ENCODE results near the gene TMEM215. TPM values are rescaled to one million over a fixed set of nuclear protein-coding genes. Genes with fewer than 3 reads are reported as not detected.

The TMEM215 gene
- polyA plus RNA-seq, 2 of the 4 experiments (the other 2 are of a cell fraction) = 0.03 TPM; not detected in 1

GRCh38 chr9:32735476-32735875, 47.9 kb upstream of the TMEM215 start (continued):
- TF ChIP-seq, protein P1, sequence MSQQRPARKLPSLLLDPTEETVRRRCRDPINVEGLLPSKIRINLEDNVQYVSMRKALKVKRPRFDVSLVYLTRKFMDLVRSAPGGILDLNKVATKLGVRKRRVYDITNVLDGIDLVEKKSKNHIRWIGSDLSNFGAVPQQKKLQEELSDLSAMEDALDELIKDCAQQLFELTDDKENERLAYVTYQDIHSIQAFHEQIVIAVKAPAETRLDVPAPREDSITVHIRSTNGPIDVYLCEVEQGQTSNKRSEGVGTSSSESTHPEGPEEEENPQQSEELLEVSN (IDR thresholded peaks at IDR 0.05; ENCODE audit: borderline replicate concordance, low read depth) = no peak
- TF ChIP-seq MAFK (IDR thresholded peaks at IDR 0.05; ENCODE audit: partially characterized antibody) = no peak
- no peak for TF ChIP-seq JUN (IDR thresholded peaks at IDR 0.05)
- no peak for TF ChIP-seq TP53 (CRISPR knock-in tag; IDR thresholded peaks at IDR 0.05)
- no peak for TF ChIP-seq MYC (IDR thresholded peaks at IDR 0.05; ENCODE audit: borderline replicate concordance, low read length)
- no peak for TF ChIP-seq RCOR1 (IDR thresholded peaks at IDR 0.05; ENCODE audit: low read depth, low read length)

DNA sequence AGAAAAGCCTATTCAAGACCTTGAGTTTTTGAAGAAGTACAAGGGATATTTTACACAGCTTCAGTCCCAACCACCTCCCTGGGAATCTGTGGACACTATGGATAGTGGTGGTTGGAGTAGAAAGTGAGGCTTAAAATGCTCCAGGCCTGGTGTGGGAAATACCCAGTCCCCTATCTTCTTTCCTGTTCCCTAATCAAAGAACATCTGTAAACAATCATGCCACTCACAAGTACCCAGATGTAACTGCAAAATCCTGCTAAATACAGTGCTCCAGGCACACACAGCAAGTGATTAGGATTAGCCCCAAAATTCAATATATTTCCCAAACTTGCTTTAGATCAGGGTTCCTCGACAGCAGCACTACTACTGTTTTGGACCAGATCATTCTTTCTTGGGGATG, 46.0 kb upstream of the TMEM215 start:
- Histone ChIP-seq H3K4me2 (no peak overlapping the region), H3K9me3 (no peaks in the 10 kb centered on the region), H3K4me1 (no peaks in the 10 kb centered on the region), H3K4me3 (no peak overlapping the region), H3K27ac (no peak overlapping the region)
- TF ChIP-seq, protein P2, sequence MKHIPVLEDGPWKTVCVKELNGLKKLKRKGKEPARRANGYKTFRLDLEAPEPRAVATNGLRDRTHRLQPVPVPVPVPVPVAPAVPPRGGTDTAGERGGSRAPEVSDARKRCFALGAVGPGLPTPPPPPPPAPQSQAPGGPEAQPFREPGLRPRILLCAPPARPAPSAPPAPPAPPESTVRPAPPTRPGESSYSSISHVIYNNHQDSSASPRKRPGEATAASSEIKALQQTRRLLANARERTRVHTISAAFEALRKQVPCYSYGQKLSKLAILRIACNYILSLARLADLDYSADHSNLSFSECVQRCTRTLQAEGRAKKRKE (CRISPR knock-in tag; IDR thresholded peaks at IDR 0.05; ENCODE audit: low read depth) = no peak
- TF ChIP-seq, protein P3, sequence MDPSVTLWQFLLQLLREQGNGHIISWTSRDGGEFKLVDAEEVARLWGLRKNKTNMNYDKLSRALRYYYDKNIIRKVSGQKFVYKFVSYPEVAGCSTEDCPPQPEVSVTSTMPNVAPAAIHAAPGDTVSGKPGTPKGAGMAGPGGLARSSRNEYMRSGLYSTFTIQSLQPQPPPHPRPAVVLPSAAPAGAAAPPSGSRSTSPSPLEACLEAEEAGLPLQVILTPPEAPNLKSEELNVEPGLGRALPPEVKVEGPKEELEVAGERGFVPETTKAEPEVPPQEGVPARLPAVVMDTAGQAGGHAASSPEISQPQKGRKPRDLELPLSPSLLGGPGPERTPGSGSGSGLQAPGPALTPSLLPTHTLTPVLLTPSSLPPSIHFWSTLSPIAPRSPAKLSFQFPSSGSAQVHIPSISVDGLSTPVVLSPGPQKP (IDR thresholded peaks at IDR 0.05; ENCODE audit: low read depth, low read length) = no peak
- TF ChIP-seq SMC3 (IDR thresholded peaks at IDR 0.05) (no peak), TFCP2L1 (CRISPR knock-in tag; IDR thresholded peaks at IDR 0.05) (no peak)
- DNase-seq (ENCODE audit: low read depth in 1 of 2, low spot score in 1 of 2) (no peak), FAIRE-seq (no peak), ATAC-seq (no peak)
- WGBS (ENCODE audit: missing lambda C conversion rate) = 0% methylated on average over 1 of the region's 1 CpG
- ChIA-PET CTCF (interaction anchor here (0.8 kb wide), 1 partner anchor 8 kb away, joined by 3 read pairs; no protein-coding TSS in a partner anchor), POLR2A (no interaction called here)

DNA sequence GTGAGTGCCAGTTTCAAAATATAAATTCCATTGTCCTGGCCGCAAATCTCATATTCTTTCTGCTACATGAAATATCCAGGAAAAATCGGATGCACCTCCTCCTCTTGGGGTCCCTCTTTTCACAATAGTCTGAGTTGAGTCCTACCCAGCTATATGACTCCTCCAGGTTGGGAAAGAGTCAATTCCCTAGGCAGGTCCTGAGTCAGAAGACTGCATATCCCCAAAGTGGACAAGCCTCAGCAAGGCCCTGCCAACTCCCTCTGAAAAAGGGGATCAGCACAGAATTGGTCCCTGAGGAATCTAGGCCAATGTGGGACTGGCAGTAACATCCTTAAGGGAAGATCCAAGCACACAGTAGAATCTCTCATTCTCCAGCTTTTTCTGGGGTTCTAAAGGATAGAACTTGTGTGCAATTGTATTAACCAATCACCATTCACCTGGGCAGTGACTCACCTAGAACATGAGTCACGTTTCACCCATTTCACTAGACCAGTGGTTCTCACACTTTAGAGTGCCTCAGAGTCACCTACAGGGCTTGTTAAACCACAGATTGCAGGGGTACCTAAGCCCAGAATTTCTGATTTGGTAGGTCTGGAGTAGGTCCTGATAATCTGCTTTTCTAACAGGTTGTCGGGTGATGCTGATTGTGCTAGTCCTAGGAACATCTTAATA, 44.7 kb upstream of the TMEM215 start:
- WGBS (ENCODE audit: missing lambda C conversion rate) = 47% methylated on average over 4 of the region's 4 CpGs
- Histone ChIP-seq H3K27ac (no peak overlapping the region), H3K9me3 (no peaks in the 10 kb centered on the region), H3K4me2 (no peak overlapping the region), H3K4me1 (no peaks in the 10 kb centered on the region), H3K4me3 (no peak overlapping the region)
- TF ChIP-seq SMC3 (IDR thresholded peaks at IDR 0.05) = no peak
- TF ChIP-seq, protein P4, sequence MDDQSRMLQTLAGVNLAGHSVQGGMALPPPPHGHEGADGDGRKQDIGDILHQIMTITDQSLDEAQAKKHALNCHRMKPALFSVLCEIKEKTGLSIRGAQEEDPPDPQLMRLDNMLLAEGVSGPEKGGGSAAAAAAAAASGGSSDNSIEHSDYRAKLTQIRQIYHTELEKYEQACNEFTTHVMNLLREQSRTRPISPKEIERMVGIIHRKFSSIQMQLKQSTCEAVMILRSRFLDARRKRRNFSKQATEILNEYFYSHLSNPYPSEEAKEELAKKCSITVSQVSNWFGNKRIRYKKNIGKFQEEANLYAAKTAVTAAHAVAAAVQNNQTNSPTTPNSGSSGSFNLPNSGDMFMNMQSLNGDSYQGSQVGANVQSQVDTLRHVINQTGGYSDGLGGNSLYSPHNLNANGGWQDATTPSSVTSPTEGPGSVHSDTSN (IDR thresholded peaks at IDR 0.05) = no peak
- TF ChIP-seq FOSL2 (IDR thresholded peaks at IDR 0.05) = no peak
- peak; percentile 43; the same call in 1 of the 2 replicates for TF ChIP-seq FOSL2 (CRISPR knock-in tag; IDR thresholded peaks at IDR 0.05)
- ChIA-PET POLR2A (no interaction called here), CTCF (interaction anchor here (1.5 kb wide), 1 partner anchor 151 kb away, joined by 3 read pairs; no protein-coding TSS in a partner anchor)
- ATAC-seq (0 out of 6 replicates have a peak, but pooled peaks of 1 of the 2 experiments have one; percentile 42), DNase-seq (ENCODE audit: low read depth in 1 of 2, low spot score in 1 of 2) (peak in 1 of 2 experiments; percentile 4), FAIRE-seq (no peak)

DNA sequence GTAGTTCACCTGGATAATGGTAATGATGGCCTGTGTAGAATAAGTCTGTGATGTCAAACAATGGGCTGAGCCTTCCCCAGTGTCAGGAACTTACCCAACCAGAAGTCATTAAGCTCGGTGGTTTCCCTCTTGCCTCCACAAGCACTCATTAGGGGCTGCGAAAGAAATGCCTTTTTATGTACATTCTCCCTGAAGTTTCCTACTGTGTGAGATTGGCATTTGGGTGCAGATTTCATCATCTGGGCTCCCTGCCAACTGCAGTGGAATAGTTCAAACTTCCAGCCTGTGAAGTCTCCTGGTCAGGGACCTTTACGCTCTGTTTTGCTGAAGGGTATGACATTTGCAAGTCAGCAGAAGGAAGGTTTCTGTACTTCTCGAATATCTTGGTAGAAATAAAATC, 41.6 kb upstream of the TMEM215 start:
- CTCF ChIA-PET = interaction anchor here (2.7 kb wide), 1 partner anchor 152 kb away, joined by 8 read pairs; no protein-coding TSS in a partner anchor
- DNase-seq (ENCODE audit: low read depth in 1 of 2, low spot score in 1 of 2) (peak in 1 of 2 experiments; percentile 6), ATAC-seq (no peak), FAIRE-seq (no peak)
- Histone ChIP-seq H3K4me3 (no peak overlapping the region), H3K4me1 (no peaks in the 10 kb centered on the region), H3K27ac (no peak overlapping the region), H3K9me3 (no peaks in the 10 kb centered on the region), H3K4me2 (no peak overlapping the region; the same call in 2 of the 3 replicates)
- 20% methylated on average over 4 of the region's 4 CpGs for WGBS (ENCODE audit: missing lambda C conversion rate)
- POLR2A ChIA-PET = no interaction called here
- no peak for TF ChIP-seq CHD2 (IDR thresholded peaks at IDR 0.05; ENCODE audit: low read length, partially characterized antibody)
- TF ChIP-seq, protein P1 (IDR thresholded peaks at IDR 0.05; ENCODE audit: borderline replicate concordance, low read depth) = no peak
- TF ChIP-seq, protein P3 (IDR thresholded peaks at IDR 0.05; ENCODE audit: low read depth, low read length) = no peak
- no peak for TF ChIP-seq REST (IDR thresholded peaks at IDR 0.05)
- no peak for TF ChIP-seq SMC3 (IDR thresholded peaks at IDR 0.05)
- TF ChIP-seq, protein P5, sequence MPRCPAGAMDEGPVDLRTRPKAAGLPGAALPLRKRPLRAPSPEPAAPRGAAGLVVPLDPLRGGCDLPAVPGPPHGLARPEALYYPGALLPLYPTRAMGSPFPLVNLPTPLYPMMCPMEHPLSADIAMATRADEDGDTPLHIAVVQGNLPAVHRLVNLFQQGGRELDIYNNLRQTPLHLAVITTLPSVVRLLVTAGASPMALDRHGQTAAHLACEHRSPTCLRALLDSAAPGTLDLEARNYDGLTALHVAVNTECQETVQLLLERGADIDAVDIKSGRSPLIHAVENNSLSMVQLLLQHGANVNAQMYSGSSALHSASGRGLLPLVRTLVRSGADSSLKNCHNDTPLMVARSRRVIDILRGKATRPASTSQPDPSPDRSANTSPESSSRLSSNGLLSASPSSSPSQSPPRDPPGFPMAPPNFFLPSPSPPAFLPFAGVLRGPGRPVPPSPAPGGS (IDR thresholded peaks at IDR 0.05) = no peak
- no peak for TF ChIP-seq CBX2 (IDR thresholded peaks at IDR 0.05; ENCODE audit: borderline replicate concordance, low read depth)
- TF ChIP-seq SREBF2 (IDR thresholded peaks at IDR 0.05) = no peak
